Measurements from ENCODE around the gene SCAF11.

DNA sequence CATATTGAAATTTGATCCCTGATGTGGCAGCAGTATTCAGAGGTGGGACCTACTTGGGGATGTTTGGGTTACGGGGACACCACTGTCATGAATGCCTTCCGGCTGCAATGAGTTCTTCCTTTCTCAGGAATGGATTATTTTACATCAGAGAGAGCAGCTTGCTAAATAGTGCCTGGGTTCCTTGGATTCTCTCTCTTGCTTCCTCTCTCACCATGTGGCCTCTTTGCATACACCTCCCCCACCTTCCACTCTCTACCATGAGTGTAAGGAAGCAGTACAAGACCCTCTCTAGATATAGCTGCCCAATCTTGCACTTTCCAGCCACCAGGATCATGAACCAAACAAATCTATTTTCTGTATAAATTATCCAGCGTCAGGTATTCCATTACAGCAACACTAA is 15.4 kb upstream of the SCAF11 start:
- TF ChIP-seq, protein P1, sequence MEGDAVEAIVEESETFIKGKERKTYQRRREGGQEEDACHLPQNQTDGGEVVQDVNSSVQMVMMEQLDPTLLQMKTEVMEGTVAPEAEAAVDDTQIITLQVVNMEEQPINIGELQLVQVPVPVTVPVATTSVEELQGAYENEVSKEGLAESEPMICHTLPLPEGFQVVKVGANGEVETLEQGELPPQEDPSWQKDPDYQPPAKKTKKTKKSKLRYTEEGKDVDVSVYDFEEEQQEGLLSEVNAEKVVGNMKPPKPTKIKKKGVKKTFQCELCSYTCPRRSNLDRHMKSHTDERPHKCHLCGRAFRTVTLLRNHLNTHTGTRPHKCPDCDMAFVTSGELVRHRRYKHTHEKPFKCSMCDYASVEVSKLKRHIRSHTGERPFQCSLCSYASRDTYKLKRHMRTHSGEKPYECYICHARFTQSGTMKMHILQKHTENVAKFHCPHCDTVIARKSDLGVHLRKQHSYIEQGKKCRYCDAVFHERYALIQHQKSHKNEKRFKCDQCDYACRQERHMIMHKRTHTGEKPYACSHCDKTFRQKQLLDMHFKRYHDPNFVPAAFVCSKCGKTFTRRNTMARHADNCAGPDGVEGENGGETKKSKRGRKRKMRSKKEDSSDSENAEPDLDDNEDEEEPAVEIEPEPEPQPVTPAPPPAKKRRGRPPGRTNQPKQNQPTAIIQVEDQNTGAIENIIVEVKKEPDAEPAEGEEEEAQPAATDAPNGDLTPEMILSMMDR (IDR thresholded peaks at IDR 0.05; ENCODE audit: poor library complexity), result no peak
- TF ChIP-seq EZH2phosphoT487 (IDR thresholded peaks at IDR 0.05; ENCODE audit: low read depth, severe bottlenecking, unreplicated experiment) (no peak), EZH2 (IDR thresholded peaks at IDR 0.05; ENCODE audit: borderline replicate concordance) (no peak)

Data from hepatocyte (in vitro differentiated cells).